ENCODE measurements around the gene SRGAP1.
"Not testable (repeated sequence)": the region's sequence is repeated elsewhere in the genome, so short reads cannot be mapped to it uniquely, and the experiment has no call there.

SRGAP1 gene

GRCh38 chr12:63849641-63850040 lies 5.1 kb downstream of the SRGAP1 start:
- TF ChIP-seq CTCF (IDR thresholded peaks at IDR 0.05; ENCODE audit: control insufficient read depth, insufficient read depth, low read depth, low read length, missing control alignments): no peak
- no peak overlapping the region for H3K4me3 ChIP-seq (ENCODE audit: control insufficient read depth, low read depth, low read length)
- DNase-seq (ENCODE audit: low read depth): no peak

- DNase-seq (ENCODE audit: low read depth): no peak
- TF ChIP-seq CTCF (IDR thresholded peaks at IDR 0.05; ENCODE audit: control insufficient read depth, insufficient read depth, low read depth, low read length, missing control alignments): no peak
- no peak overlapping the region for H3K4me3 ChIP-seq (ENCODE audit: control insufficient read depth, low read depth, low read length)
These were observed 9.5 kb downstream of the SRGAP1 start for GRCh38 chr12:63853978-63854377.

DNA sequence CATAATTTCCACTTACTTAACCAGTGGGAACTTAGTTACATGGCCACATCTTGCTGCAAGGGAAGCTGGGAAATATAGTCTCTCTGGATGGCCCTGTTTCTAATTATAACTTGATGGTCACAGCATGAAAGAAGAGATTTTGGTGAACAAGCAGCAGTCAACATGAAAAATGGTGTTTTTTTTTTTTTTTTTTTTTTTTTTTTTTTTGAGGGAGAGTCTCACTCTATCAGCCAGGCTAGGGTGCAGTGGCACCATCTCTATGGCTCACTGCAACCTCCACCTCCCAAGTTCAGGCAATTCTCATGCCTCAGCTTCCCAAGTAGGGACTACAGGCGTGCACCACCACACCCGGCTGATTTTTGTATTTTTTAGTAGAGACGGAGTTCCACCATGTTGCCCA lies 10.8 kb downstream of the SRGAP1 start:
- no peak for TF ChIP-seq CTCF (IDR thresholded peaks at IDR 0.05; ENCODE audit: control insufficient read depth, insufficient read depth, low read depth, low read length, missing control alignments)
- no peak for DNase-seq (ENCODE audit: low read depth)
- H3K4me3 ChIP-seq (ENCODE audit: control insufficient read depth, low read depth, low read length): no peak overlapping the region

DNA sequence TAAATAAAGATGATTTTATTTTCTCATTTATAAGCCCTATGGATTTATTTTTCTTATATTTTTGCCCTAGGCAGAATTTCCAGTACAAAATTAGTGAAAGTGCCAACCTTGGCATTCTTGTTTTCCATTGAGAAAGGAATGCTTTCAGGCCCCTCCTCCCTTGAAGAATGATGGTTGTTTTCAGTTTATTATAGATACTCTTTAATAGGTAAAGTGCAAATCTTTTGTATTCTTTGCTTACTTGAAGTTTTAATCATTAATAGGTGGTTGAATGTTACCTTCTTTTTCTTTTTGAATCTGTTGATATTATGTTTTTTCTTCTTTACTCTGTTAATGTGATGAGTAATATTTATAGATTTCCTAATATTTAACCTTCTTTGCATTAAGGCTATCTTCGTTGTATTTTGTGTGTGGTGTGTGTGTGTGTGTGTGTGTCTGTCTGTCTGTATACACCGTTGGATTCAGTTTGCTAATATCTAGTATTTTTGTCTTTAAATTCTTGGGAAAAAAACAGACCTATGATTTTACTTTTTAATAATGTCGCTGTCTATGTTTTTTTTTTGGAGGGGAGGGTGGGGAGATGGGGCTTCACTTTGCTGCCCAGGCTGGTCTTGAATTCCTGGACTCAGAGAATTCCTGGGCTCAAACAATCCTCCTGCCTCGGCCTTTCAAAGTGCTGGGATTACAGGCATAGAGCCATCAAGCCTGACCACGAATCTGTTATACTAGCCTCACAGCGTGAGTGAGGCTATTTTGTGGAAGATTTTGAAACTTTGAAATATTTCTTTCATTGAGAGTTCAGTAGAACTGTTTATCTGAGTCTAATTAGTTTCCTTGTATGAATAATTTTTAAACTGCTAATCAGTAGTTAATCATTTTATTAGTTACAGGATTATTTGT lies 13.5 kb downstream of the SRGAP1 start:
- TF ChIP-seq CTCF (IDR thresholded peaks at IDR 0.05; ENCODE audit: control insufficient read depth, insufficient read depth, low read depth, low read length, missing control alignments): no peak
- DNase-seq (ENCODE audit: low read depth): peak; percentile 16
- H3K4me3 ChIP-seq (ENCODE audit: control insufficient read depth, low read depth, low read length): no peak overlapping the region

DNA sequence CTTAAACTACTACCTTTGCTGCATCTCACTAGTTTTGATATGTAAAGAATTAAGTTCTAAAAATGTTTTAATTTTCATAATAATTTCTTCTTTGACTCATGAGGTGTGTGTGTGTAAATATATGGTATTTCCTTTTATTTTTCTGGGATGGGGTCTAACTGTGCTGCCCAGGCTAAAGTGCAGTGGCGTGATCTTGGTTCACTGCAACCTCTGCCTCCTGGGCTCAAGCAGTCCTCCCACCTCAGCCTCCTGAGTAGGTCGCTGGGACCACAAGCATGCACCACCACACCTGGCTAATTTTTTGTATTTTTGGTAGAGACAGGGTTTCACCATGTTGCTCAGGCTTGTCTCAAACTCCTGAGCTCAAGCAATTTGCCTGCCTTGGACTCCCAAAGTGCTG lies 15.4 kb downstream of the SRGAP1 start:
- DNase-seq (ENCODE audit: low read depth): not testable (repeated sequence)

GRCh38 chr12:63862187-63862968 lies 17.9 kb downstream of the SRGAP1 start:
- no peak for TF ChIP-seq CTCF (IDR thresholded peaks at IDR 0.05; ENCODE audit: control insufficient read depth, insufficient read depth, low read depth, low read length, missing control alignments)
- no peak for DNase-seq (ENCODE audit: low read depth)
- no peak overlapping the region for H3K4me3 ChIP-seq (ENCODE audit: control insufficient read depth, low read depth, low read length)

More for the DNA sequence above, 15.4 kb downstream of the SRGAP1 start:
- H3K4me3 ChIP-seq (ENCODE audit: control insufficient read depth, low read depth, low read length): not testable (repeated sequence)

DNA sequence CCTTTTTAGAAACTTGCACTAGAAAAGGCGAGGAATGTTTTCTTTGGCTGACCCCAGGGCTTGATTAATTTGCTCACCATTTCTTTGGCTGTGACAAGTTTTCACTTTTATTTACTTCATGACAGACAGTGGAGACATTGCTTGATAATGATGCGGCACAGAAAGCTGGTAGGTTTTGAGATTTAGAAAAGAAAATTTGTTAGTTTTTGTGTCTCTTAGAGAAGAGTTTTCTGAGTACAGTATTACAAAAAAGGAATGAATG lies 18.4 kb downstream of the SRGAP1 start:
- DNase-seq (ENCODE audit: low read depth): no peak
- TF ChIP-seq CTCF (IDR thresholded peaks at IDR 0.05; ENCODE audit: control insufficient read depth, insufficient read depth, low read depth, low read length, missing control alignments): no peak
- no peak overlapping the region for H3K4me3 ChIP-seq (ENCODE audit: control insufficient read depth, low read depth, low read length)
